Mucosa of gallbladder (tissue), 1 donor: ENCODE data around the gene FGF5. TPM values are rescaled to one million over a fixed set of nuclear protein-coding genes. Genes with fewer than 3 reads are reported as not detected.
"Not testable (repeated sequence)": the region's sequence is repeated elsewhere in the genome, so short reads cannot be mapped to it uniquely, and the experiment has no call there.

Experiments used
- DNase-seq: peaks from one replicate; pipeline ENCODE4 v3.0.0-alpha.2; 2020; ENCODE audit warnings: low spot score
- total RNA-seq: library from RNA; stranded (reverse); gene quantifications from one replicate; pipeline ENCODE4 v1.2.1, GENCODE V29; 2021
- donor health status: DM: no; HTN: no; CAD: no.

The FGF5 gene
- total RNA-seq, 1 donor from 2014 or later, result 0.12 TPM

- DNase-seq, result no peak
Measured at GRCh38 chr4:80295336-80295735, 28.9 kb downstream of the FGF5 start.

- DNase-seq, result no peak
Measured at GRCh38 chr4:80295826-80296225, 29.4 kb downstream of the FGF5 start.

- no peak for DNase-seq
Measured at GRCh38 chr4:80301884-80302283, 35.4 kb downstream of the FGF5 start.

GRCh38 chr4:80302616-80303223 lies 36.3 kb downstream of the FGF5 start:
- DNase-seq, result no peak

GRCh38 chr4:80305466-80305865 lies 39.0 kb downstream of the FGF5 start:
- DNase-seq, result no peak

GRCh38 chr4:80306260-80306659 lies 39.8 kb downstream of the FGF5 start:
- DNase-seq, result no peak

- DNase-seq, result no peak
Measured at GRCh38 chr4:80307183-80307735, 40.8 kb downstream of the FGF5 start.

- no peak for DNase-seq
Measured at GRCh38 chr4:80307774-80308465, 41.5 kb downstream of the FGF5 start.

- no peak for DNase-seq
Measured at GRCh38 chr4:80308466-80308822, 42.0 kb downstream of the FGF5 start.

GRCh38 chr4:80309294-80310004 lies 43.0 kb downstream of the FGF5 start:
- no peak for DNase-seq

GRCh38 chr4:80311130-80311529 lies 44.7 kb downstream of the FGF5 start:
- no peak for DNase-seq

GRCh38 chr4:80312124-80312523 lies 45.7 kb downstream of the FGF5 start:
- no peak for DNase-seq

- DNase-seq, result no peak
Measured at GRCh38 chr4:80313627-80314026, 47.2 kb downstream of the FGF5 start.

- not testable (repeated sequence) for DNase-seq
Measured at GRCh38 chr4:80315848-80316247, 49.4 kb downstream of the FGF5 start.

- no peak for DNase-seq
Measured at GRCh38 chr4:80321341-80321740, 54.9 kb downstream of the FGF5 start.

- DNase-seq, result no peak
Measured at GRCh38 chr4:80321776-80322175, 55.3 kb downstream of the FGF5 start.

GRCh38 chr4:80322716-80323115 lies 56.3 kb downstream of the FGF5 start:
- no peak for DNase-seq

GRCh38 chr4:80324171-80324570 lies 57.7 kb downstream of the FGF5 start:
- DNase-seq, result no peak

- no peak for DNase-seq
Measured at GRCh38 chr4:80331693-80332092, 65.2 kb downstream of the FGF5 start.

- DNase-seq, result no peak
Measured at GRCh38 chr4:80333121-80333520, 66.7 kb downstream of the FGF5 start.

GRCh38 chr4:80334568-80334967 lies 68.1 kb downstream of the FGF5 start:
- no peak for DNase-seq

- DNase-seq, result no peak
Measured at GRCh38 chr4:80335226-80335553, 68.7 kb downstream of the FGF5 start.
